Activated CD8-positive, alpha-beta memory T cell treated with anti-CD3 and anti-CD28 coated beads for 36 hours (primary cell): ENCODE data around the gene HSFX1. TPM values are rescaled to one million over a fixed set of nuclear protein-coding genes. Genes with fewer than 3 reads are reported as not detected.
"Not testable (repeated sequence)": the region's sequence is repeated elsewhere in the genome, so short reads cannot be mapped to it uniquely, and the experiment has no call there.

Source experiments
- CTCF ChIA-PET: fragments of 350-600 bp; sonication (Branson Sonifier 250); formaldehyde crosslinking; loops from one replicate; lab custom pipeline; 2021; ENCODE audit warnings: antibody characterized with exemption; lab: Charles Lee
- POLR2A ChIA-PET: fragments of 350-600 bp; sonication (Branson Sonifier 250); formaldehyde crosslinking; loops from one replicate; lab custom pipeline; 2021; ENCODE audit warnings: antibody characterized with exemption; lab: Charles Lee
- total RNA-seq, 2 experiments: library from RNA; stranded (reverse); gene quantifications; one replicate each; pipeline ENCODE4 v1.2.3, GENCODE V29; 2021

Gene HSFX1
- under 1 TPM; 0.25 to 0.44 TPM for total RNA-seq

DNA sequence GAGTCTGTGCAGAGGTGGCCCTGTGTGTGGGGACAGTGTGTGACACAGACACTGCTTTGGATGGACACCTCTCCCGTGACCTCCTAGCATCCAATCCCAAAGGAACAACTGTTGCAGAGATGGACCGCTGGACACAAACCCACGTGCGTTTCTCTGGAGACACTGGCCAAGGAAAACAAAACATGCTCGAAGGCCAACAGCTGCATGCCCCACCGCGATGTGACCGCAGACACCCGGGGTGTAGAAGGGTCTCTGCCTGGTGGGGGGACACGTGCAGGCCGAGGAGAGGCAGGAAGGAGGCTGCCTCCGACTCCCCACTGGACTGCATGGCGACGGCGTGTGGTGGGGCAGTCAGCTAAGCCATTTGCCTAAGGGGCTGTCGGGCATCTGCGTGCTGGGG, at the start of gene HSFX1:
HSFX1 (plus strand) TSS at position 301 of the 400 bp plus-strand sequence. CDS start 614 bp downstream, outside the sequence.
- POLR2A ChIA-PET, CTCF ChIA-PET: not testable (repeated sequence)

GRCh38 chrX:149727308-149727707, 46.6 kb upstream of the HSFX1 start:
- POLR2A ChIA-PET, CTCF ChIA-PET: not testable (repeated sequence)

- CTCF ChIA-PET, POLR2A ChIA-PET: not testable (repeated sequence)
Observed at GRCh38 chrX:149742269-149742668, 31.6 kb upstream of the HSFX1 start.

DNA sequence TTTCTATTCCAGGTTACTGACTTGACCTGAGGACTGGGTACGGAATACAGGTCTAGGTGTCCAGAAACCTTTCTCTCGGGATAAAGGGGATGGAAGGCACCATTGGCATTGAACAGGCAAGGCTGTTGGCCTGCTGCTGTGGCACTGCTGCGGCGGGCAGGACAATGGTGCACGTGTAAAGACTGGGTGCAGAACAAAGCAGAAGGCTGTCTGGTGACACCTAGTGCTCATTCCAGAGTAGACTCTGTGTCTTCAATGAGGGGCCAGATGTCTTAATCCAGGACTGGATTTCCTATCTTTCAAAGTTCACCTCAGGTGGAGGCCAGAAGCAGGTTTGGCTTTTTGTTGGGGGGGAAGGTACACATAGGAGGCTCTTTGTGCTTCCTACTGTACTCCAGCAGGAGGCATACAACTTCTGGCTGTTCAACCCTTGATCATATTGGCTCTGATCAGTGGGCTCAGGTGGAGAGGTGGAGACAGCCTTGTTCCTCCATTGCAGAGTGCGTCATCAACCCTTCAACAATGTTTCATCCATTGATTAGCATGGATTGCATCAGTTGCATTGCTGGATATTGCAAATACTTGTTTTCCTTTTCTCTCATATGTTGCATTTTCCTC, 27.4 kb upstream of the HSFX1 start:
- POLR2A ChIA-PET, CTCF ChIA-PET: not testable (repeated sequence)

DNA sequence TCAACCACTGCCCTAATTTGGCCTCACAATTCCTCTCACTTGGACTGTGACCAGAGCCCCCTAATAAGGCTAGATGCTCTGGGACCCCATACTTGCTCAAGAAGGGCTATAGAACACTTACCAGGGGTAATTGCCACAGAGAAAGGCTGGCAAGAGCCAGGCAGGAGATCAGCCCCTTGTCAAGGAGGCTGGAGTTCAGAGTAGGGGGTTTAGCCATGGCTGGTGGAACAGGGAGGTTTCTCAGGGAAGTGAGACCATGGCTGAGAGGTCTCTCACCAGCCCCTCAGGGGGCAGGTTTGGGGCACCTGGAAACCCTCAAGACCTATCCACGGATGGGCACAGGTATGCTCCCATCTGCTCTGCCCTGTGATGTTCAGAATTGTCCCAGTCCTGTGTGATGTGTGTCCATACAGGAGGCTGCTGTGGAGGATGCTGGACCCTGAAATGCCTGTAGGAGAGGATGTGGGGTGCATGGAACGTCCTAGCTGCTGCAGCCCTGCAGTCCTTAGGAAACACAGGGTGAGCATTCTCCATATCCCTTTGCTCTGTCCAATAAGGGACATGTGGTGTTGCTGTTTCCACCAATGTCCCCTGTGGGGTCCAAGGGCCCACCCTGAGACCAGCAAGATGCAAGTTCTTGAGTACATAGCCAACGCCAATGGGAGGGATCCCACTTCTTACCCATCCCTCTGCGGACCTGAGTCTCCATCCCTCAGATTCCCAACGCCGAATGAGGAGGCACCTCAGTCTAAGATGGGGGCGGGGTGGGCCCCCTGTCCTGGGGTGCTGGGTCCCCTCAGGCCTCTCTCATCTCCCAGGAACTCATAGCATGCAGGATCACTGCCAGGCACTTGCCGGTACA, 16.4 kb upstream of the HSFX1 start:
- POLR2A ChIA-PET, result no interaction called here
- CTCF ChIA-PET, result no interaction called here

DNA sequence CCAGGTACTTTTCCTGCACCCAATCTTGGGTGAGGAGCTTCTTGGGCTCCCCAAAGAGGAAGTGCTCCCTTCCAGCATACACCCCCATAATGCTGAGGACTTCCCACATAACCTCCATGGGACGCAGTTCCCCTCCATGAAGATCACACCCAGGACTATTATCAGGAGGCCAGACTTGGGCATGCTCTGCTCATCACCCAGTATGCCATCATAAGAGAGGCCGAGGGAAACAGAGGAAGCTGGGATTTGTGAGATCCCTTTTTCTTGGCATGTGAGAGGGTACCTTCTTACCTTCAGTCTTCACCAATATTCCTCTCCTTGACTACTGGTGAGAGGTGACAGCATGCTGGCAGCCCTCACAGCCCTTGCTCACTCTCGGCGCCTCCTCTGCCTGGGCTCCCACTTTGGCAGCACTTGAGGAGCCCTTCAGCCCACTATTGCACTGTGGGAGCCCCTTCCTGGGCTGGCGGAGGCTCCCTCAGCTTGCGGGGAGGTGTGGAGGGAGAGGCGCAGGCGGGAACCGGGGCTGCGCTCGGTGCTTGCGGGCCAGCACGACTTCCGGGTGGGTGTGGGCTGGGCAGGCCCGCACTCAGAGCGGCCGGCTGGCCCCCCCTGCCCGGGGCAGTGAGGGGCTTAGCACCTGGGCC, 15.7 kb upstream of the HSFX1 start:
- CTCF ChIA-PET, result no interaction called here
- POLR2A ChIA-PET, result no interaction called here

- POLR2A ChIA-PET, CTCF ChIA-PET: not testable (repeated sequence)
Observed at GRCh38 chrX:149758715-149759078, 15.2 kb upstream of the HSFX1 start.

DNA sequence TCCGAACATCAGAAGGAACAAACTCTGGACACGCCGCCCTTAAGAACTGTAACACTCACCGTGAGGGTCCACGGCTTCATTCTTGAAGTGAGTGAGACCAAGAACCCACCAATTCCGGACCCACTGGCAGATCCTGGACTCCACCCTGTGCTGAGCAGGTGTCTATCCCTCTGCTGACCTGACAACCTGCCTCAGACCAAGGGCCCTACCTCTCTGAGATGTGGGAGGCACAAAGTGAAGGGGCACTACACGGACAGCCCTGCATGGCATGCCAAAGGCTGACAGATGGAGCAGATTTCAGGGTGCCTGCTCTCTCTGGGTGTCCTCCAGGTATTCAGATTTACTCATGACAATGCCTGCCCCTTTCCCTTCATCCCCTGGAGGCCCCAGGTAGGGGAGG, 14.0 kb upstream of the HSFX1 start:
- POLR2A ChIA-PET, result no interaction called here
- CTCF ChIA-PET, result no interaction called here

DNA sequence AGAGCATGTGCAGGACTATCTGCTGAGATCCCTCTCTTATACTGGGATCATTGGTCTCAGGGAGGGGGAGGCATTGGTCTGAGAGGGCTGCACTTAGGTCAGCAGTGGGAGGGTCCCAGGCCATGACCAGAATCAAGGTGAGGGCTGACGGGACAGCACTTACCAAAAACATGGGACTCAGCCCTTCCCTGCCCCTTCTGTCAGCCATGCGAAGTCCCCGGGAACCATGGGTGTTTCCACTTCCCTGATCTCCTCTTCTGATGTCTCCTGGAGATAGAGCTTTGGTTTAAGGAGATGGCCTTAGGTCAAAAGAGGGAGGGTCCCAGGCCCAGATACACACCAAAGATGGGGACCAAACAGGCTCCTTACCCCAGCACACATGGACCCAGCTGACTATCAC, 12.9 kb upstream of the HSFX1 start:
- POLR2A ChIA-PET, result no interaction called here
- CTCF ChIA-PET, result no interaction called here

GRCh38 chrX:149761858-149762674, 11.8 kb upstream of the HSFX1 start:
- CTCF ChIA-PET, POLR2A ChIA-PET: not testable (repeated sequence)

GRCh38 chrX:149762696-149763614, 10.9 kb upstream of the HSFX1 start:
- CTCF ChIA-PET, result no interaction called here

GRCh38 chrX:149770344-149770743, 3.5 kb upstream of the HSFX1 start:
- CTCF ChIA-PET, POLR2A ChIA-PET: not testable (repeated sequence)

More at GRCh38 chrX:149762696-149763614, 10.9 kb upstream of the HSFX1 start:
- POLR2A ChIA-PET, result no interaction called here

DNA sequence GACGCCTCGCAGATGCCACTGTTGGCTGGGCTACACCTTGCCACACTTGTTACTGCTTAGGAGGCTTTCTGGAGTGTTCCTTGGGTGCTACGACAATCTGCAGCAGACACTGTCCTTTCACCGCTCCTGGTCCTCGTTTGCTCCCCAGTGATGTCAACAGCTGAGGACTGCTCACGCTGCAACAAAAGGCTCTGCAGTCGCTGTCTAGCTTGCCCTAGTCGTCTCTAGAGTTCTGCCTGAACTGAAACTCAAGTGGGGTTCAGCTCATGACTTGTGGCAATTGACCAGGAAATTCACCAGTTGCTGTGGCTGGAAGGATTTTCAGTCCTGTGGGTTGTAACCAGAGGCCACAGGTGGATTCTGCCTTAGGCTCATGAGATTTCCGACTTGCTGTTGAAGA, 842 bp upstream of the HSFX1 start:
- CTCF ChIA-PET, result not testable (repeated sequence)

DNA sequence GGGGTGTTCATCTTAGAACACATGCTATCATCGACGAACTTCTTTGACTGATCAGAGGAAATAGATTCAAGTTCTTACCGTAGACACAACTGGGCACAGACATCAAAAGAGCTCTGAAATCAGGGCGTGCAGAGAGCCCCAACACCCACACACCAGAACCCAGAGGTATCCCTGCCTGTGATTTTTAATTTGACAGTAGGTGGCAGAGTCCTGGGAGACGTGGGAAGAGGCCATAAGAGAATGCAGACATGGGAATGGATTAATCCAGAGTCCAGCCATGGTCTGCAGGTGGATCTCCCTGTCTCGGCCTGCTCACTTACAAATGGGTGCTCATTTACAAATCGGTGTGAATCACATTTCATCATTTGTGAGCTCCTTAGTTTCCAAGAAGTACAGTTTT, 4.1 kb downstream of the HSFX1 start:
- CTCF ChIA-PET, POLR2A ChIA-PET: not testable (repeated sequence)

More for the DNA sequence above, 842 bp upstream of the HSFX1 start:
- POLR2A ChIA-PET, result not testable (repeated sequence)

DNA sequence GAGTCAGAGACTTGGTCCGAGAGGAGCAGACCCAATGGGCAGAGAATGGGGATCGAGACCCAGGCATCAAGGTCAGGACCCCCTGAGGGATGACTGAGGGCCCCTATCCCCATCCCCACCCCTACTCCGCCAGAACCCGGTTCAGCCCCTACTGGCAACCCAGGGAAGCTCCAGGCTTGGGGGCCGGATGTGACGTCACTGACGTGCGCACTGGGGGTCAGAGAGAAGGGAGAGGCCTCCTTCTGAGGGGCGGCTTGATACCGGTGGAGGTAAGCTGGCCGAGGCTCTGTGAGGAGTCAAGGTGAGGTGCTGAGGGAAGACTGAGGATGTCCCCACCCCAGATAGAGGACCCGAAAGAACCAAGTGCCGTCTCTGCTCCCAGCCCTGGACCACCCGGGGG, 7.9 kb downstream of the HSFX1 start, which contains the start of gene MAGEA9:
MAGEA9 (plus strand) TSS at position 204 of the 400 bp plus-strand sequence. CDS start 4,281 bp downstream, outside the sequence.
- POLR2A ChIA-PET, CTCF ChIA-PET: not testable (repeated sequence)

DNA sequence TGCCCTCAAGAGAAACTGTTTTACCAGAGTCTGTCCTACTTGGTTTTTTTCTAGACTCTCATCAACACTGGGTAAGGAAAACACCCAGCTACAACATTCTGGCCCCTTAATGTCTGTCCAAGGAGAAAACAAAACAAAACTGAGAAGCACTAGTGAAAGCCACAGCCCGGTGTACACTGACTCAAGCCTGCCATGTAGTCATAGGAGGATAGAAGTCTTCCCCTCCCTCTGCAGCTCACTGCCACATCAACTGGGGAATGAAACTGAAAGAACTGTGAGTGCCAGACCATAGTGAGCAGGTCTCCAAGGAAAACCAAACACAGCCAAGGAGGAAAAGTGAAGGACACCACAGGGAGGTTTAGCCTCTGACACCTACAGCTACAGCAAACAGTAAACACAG, 21.7 kb downstream of the HSFX1 start:
- POLR2A ChIA-PET, CTCF ChIA-PET: not testable (repeated sequence)

DNA sequence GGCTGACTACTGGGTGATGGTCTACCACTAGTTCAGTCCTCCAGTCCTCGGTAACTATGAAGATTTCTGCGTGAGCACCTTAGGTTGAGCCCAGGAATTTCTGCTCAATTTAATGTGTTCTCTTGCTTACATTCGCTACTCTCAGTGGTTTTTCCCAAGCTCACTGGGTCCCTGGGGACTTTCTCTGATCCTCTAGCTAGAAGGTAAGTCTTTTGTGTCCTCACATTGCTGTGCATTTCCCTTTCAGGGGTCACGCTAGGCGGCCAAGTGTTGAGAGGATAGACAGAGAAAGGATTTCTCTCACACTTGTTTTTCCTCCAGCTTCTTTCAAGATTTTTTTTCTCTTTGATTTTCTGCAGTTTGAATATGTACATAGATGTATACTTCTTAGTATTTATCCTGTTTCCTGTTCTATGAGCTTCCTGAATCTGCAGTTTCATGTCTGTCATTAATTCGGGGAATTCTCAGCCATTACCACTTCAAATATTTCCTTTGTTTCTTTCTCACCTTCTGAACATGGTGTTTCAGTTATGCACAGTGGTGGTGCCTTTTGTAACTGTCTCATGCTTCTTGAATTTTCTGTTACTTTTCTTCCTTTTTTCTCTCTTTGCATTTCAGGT, 25.3 kb downstream of the HSFX1 start:
- ChIA-PET POLR2A (interaction anchor here (0.6 kb wide), 1 partner anchor 139 kb away, joined by 3 read pairs; no protein-coding TSS in a partner anchor), CTCF (no interaction called here)

DNA sequence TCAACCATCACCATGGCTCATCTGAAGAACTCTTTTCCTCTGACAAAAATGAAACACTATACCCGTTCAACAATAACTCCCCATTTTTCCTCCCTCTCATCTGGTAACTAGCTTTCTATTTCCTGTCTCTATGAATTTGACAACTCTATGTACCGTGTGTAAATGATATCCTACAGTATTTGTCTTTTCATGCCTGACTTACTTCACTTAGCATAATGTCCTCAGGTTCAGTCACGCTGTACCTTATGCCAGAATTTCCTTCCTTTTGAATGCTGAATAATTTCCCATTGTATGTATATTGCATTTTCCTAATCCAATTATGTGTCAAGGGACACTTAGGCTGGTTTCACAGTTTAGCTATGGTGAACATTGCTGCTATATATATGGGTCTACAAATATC, 26.1 kb downstream of the HSFX1 start:
- ChIA-PET POLR2A (no interaction called here), CTCF (no interaction called here)
